Activated CD8-positive, alpha-beta T cell treated with anti-CD3 and anti-CD28 coated beads, Interleukin-2, amount 10 ng/mL, durations not matched to agents 7 days and 5 days (primary cell): ENCODE data around the gene ERC1. TPM values are rescaled to one million over a fixed set of nuclear protein-coding genes. Genes with fewer than 3 reads are reported as not detected.

Experiments used
- ATAC-seq: fragments of 150-1000 bp; cut with Tn5 transposase; one replicate; pipeline ENCODE4 v1.10.0; 2021; ENCODE audit warnings: moderate library complexity
- CTCF ChIA-PET: fragments of 350-600 bp; sonication (Branson Sonifier 250); formaldehyde crosslinking; loops from one replicate; lab custom pipeline; 2021; ENCODE audit warnings: antibody characterized with exemption; lab: Charles Lee
- POLR2A ChIA-PET: fragments of 350-600 bp; sonication (Branson Sonifier 250); formaldehyde crosslinking; loops from one replicate; lab custom pipeline; 2021; ENCODE audit warnings: antibody characterized with exemption; lab: Charles Lee
- DNase-seq: peaks from one replicate; pipeline ENCODE4 v3.0.0-alpha.2; 2020
- H3K27ac Mint-ChIP-seq: one replicate; pipeline ENCODE4 v1.8.0; 2021; ENCODE audit warnings: mild to moderate bottlenecking, mixed read lengths
- H3K27me3 Mint-ChIP-seq: one replicate; pipeline ENCODE4 v1.8.0; 2021; ENCODE audit warnings: low read depth, mixed read lengths
- H3K36me3 Mint-ChIP-seq: one replicate; pipeline ENCODE4 v1.8.0; 2021; ENCODE audit warnings: low read depth, mixed read lengths
- H3K4me1 Mint-ChIP-seq: one replicate; pipeline ENCODE4 v1.8.0; 2021; ENCODE audit warnings: low read depth, mixed read lengths
- H3K4me3 Mint-ChIP-seq: one replicate; pipeline ENCODE4 v1.8.0; 2021; ENCODE audit warnings: mild to moderate bottlenecking, mixed read lengths
- H3K9me3 Mint-ChIP-seq: one replicate; pipeline ENCODE4 v1.8.0; 2022; ENCODE audit warnings: mixed read lengths; ENCODE audit not compliant: insufficient read depth
- total RNA-seq, 2 experiments: library from RNA; stranded (reverse); gene quantifications; one replicate each; pipeline ENCODE4 v1.2.3, GENCODE V29; 2021

Gene ERC1
- total RNA-seq, 2 experiments from 2014 or later, result 25.2 to 32.9 TPM

- H3K36me3 Mint-ChIP-seq, result no peaks in the 10 kb centered on the region
- ATAC-seq (no peak), DNase-seq (no peak)
- CTCF ChIA-PET, result interaction anchor here (1.6 to 2.5 kb wide), 2 partner anchors 53 to 412 kb away, joined by 6 to 9 read pairs; no protein-coding TSS in a partner anchor
- peaks cover 37% of the 10 kb centered on the region for H3K4me1 Mint-ChIP-seq
- POLR2A ChIA-PET, result no interaction called here
- peak overlapping the region; percentile 49 for H3K4me3 Mint-ChIP-seq
- peaks cover 68% of the 10 kb centered on the region for H3K27me3 Mint-ChIP-seq
- no peaks in the 10 kb centered on the region for H3K9me3 Mint-ChIP-seq
- H3K27ac Mint-ChIP-seq, result no peak overlapping the region
These were observed 539.0 kb downstream of the ERC1 start for GRCh38 chr12:1529862-1530591.

GRCh38 chr12:1530592-1531152 lies 539.6 kb downstream of the ERC1 start:
- DNase-seq (no peak), ATAC-seq (no peak)
- ChIA-PET CTCF (no interaction called here), POLR2A (no interaction called here)
- H3K27me3 Mint-ChIP-seq, result peaks cover 66% of the 10 kb centered on the region
- H3K27ac Mint-ChIP-seq, result no peak overlapping the region
- no peaks in the 10 kb centered on the region for H3K9me3 Mint-ChIP-seq
- H3K4me1 Mint-ChIP-seq, result peaks cover 38% of the 10 kb centered on the region
- no peak overlapping the region for H3K4me3 Mint-ChIP-seq
- no peaks in the 10 kb centered on the region for H3K36me3 Mint-ChIP-seq

GRCh38 chr12:1531153-1531653 lies 540.2 kb downstream of the ERC1 start:
- POLR2A ChIA-PET, result no interaction called here

GRCh38 chr12:1531654-1532374 lies 540.8 kb downstream of the ERC1 start:
- Mint-ChIP-seq H3K36me3 (no peaks in the 10 kb centered on the region), H3K4me3 (peak overlapping the region; percentile 12), H3K4me1 (peaks cover 38% of the 10 kb centered on the region), H3K9me3 (no peaks in the 10 kb centered on the region), H3K27me3 (peaks cover 67% of the 10 kb centered on the region), H3K27ac (no peak overlapping the region)
- ATAC-seq, result no peak
- no peak for DNase-seq
- ChIA-PET CTCF (interaction anchor here (1.1 to 5.1 kb wide), 3 partner anchors 52 to 414 kb away, joined by 4 to 38 read pairs (median 16); no protein-coding TSS in a partner anchor), POLR2A (interaction anchor here (0.7 kb wide), 1 partner anchor 99 kb away, joined by 3 read pairs; no protein-coding TSS in a partner anchor)

More at GRCh38 chr12:1531153-1531653, 540.2 kb downstream of the ERC1 start:
- CTCF ChIA-PET, result no interaction called here
- H3K4me3 Mint-ChIP-seq, result peak overlapping the region; percentile 12
- ATAC-seq, result no peak
- no peaks in the 10 kb centered on the region for H3K36me3 Mint-ChIP-seq
- H3K27me3 Mint-ChIP-seq, result peaks cover 68% of the 10 kb centered on the region
- H3K9me3 Mint-ChIP-seq, result no peaks in the 10 kb centered on the region
- H3K27ac Mint-ChIP-seq, result no peak overlapping the region
- no peak for DNase-seq
- H3K4me1 Mint-ChIP-seq, result peaks cover 38% of the 10 kb centered on the region

DNA sequence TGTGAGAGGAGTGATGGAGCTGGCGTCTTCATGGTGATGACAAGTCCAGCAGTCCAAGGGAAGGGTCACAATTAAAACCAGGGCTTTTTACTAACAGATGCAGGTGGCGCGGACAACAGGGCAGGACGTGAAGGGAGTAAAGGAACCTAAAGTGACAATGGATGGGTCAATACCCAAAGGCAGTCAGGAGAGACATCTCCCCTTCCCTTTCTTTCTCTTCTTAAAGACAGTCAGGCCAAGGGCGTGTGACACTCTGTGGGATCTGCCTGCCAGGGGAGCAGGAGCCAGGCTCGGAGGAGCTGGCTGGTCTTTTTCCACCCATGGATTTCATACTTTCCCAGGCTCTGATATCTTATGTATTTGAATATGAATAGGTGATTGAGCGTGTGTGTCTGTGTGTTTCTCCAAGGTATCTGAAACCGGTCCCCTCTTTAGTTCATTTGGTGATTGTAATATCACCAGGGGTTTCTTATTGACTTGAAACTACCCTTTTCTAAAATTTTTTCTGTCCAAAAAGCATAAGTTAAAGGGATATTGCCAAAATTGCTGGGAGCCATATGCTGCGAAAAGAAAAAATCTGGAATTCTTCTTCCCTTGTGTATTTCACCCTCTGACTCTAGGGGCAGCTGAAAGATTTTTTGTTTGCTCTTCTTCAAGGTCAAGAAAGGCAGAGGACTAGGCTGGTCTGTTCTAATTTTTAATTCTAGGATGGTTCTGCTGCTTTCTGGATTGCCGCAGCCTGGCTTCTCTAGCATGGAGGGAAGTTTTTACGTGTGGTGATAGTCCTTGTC lies 541.5 kb downstream of the ERC1 start:
- Mint-ChIP-seq H3K36me3 (no peaks in the 10 kb centered on the region), H3K4me3 (no peak overlapping the region), H3K4me1 (peaks cover 38% of the 10 kb centered on the region), H3K27ac (no peak overlapping the region), H3K9me3 (no peaks in the 10 kb centered on the region), H3K27me3 (peaks cover 70% of the 10 kb centered on the region)
- CTCF ChIA-PET, result interaction anchor here (0.8 to 5.1 kb wide), 6 partner anchors 51 to 531 kb away, joined by 3 to 38 read pairs (median 6); no protein-coding TSS in a partner anchor
- ATAC-seq (no peak), DNase-seq (no peak)
- POLR2A ChIA-PET, result interaction anchor here (0.7 kb wide), 1 partner anchor 99 kb away, joined by 3 read pairs; no protein-coding TSS in a partner anchor

DNA sequence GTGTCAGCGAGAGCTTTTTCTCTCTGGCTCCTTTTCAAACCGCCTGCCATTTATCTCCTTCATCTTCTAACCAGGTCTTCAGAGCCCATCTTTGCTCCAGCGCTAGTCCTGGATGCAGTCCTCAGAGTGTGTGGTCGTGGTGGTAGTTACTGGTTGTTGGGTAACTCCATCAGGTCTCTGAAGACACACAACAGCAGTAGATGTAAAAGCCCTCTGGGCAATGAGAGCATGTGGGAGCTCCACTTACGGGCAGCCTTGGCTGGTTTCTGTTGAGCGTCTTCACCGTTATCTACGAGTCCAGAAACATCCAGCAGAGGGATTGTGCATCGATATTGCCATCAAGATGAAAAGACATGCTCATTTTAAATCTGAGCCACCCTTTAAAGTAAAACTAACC lies 542.2 kb downstream of the ERC1 start:
- Mint-ChIP-seq H3K36me3 (no peaks in the 10 kb centered on the region), H3K27ac (no peak overlapping the region), H3K4me1 (peaks cover 38% of the 10 kb centered on the region), H3K4me3 (peak overlapping the region; percentile 59), H3K27me3 (peaks cover 70% of the 10 kb centered on the region), H3K9me3 (no peaks in the 10 kb centered on the region)
- DNase-seq (peak; percentile 46), ATAC-seq (peak; percentile 49)
- POLR2A ChIA-PET, result no interaction called here
- CTCF ChIA-PET, result interaction anchor here (0.8 to 5.1 kb wide), 6 partner anchors 50 to 532 kb away, joined by 3 to 38 read pairs (median 6); no protein-coding TSS in a partner anchor

DNA sequence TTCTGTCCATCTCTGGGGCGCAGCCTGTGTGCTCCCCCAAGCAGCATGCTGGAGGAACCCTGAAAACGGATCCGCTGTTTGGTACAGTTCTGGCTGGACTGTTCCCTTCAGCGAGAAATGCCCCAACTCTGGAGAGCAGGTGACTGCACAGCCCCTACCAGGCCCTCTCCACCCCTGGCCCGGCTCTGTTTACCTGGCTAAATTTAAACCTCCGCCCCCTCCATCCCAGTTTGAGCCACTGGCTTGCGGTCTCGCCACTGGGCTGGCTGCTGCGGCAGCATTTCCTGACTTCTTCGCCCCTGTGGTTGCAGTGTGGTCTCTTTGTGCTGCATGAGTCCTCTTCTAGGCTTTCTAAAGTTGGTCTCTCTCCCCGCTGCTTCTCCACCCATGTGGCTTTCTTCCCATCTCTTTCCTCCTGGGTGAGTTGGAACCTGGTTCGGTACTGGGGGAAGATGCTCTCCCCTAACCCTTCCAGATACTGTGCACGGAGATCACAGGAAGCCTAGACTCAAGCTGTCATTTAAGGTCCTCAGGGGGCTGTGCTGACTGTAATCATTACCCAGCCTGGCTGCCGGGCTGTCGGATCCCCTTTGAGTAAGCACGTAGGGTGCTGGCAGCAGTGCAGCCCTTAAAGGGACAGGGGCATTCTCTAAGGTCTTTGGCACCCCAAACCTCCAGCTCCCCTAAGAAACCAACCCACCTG lies 542.7 kb downstream of the ERC1 start:
- CTCF ChIA-PET, result interaction anchor here (0.8 to 5.1 kb wide), 7 partner anchors 50 to 533 kb away, joined by 3 to 38 read pairs (median 7); partner anchors contain the start of gene FBXL14
- no peaks in the 10 kb centered on the region for H3K9me3 Mint-ChIP-seq
- DNase-seq, result peak; percentile 74
- peak overlapping the region; percentile 56 for H3K27ac Mint-ChIP-seq
- H3K4me3 Mint-ChIP-seq, result peak overlapping the region; percentile 59
- peaks cover 38% of the 10 kb centered on the region for H3K4me1 Mint-ChIP-seq
- H3K27me3 Mint-ChIP-seq, result peaks cover 69% of the 10 kb centered on the region
- peak; percentile 67 for ATAC-seq
- POLR2A ChIA-PET, result interaction anchor here (1.0 kb wide), 1 partner anchor 59 kb away, joined by 3 read pairs; no protein-coding TSS in a partner anchor
- no peaks in the 10 kb centered on the region for H3K36me3 Mint-ChIP-seq

GRCh38 chr12:1534748-1535147 lies 543.7 kb downstream of the ERC1 start:
- Mint-ChIP-seq H3K27ac (no peak overlapping the region), H3K4me3 (no peak overlapping the region), H3K27me3 (peaks cover 70% of the 10 kb centered on the region), H3K4me1 (peaks cover 34% of the 10 kb centered on the region), H3K36me3 (no peaks in the 10 kb centered on the region), H3K9me3 (no peaks in the 10 kb centered on the region)
- ATAC-seq (no peak), DNase-seq (no peak)
- ChIA-PET CTCF (interaction anchor here (0.5 to 5.1 kb wide), 6 partner anchors 10 to 417 kb away, joined by 3 to 38 read pairs (median 4); partner anchors contain the start of gene FBXL14), POLR2A (no interaction called here)

GRCh38 chr12:1536817-1537216 lies 545.8 kb downstream of the ERC1 start:
- peaks cover 30% of the 10 kb centered on the region for H3K4me1 Mint-ChIP-seq
- H3K9me3 Mint-ChIP-seq, result no peaks in the 10 kb centered on the region
- no peak overlapping the region for H3K27ac Mint-ChIP-seq
- ATAC-seq (no peak), DNase-seq (no peak)
- H3K27me3 Mint-ChIP-seq, result peaks cover 77% of the 10 kb centered on the region
- POLR2A ChIA-PET, result no interaction called here
- no peak overlapping the region for H3K4me3 Mint-ChIP-seq
- CTCF ChIA-PET, result interaction anchor here (1.4 to 5.1 kb wide), 2 partner anchors 47 to 419 kb away, joined by 4 to 38 read pairs; no protein-coding TSS in a partner anchor
- H3K36me3 Mint-ChIP-seq, result no peaks in the 10 kb centered on the region

GRCh38 chr12:1539135-1539534 lies 548.1 kb downstream of the ERC1 start:
- Mint-ChIP-seq H3K4me3 (no peak overlapping the region), H3K9me3 (no peaks in the 10 kb centered on the region), H3K4me1 (peaks cover 7% of the 10 kb centered on the region), H3K36me3 (no peaks in the 10 kb centered on the region), H3K27ac (no peak overlapping the region), H3K27me3 (peaks cover 70% of the 10 kb centered on the region)
- DNase-seq, result no peak
- ChIA-PET POLR2A (no interaction called here), CTCF (interaction anchor here (1.3 kb wide), 1 partner anchor 44 kb away, joined by 3 read pairs; no protein-coding TSS in a partner anchor)
- no peak for ATAC-seq
